ENCODE measurements around the gene ASPG. TPM values are rescaled to one million over a fixed set of nuclear protein-coding genes. Genes with fewer than 3 reads are reported as not detected.

ASPG gene
- total RNA-seq, 2 experiments from 2014 or later = not detected

GRCh38 chr14:104145826-104146601, 60.5 kb downstream of the ASPG start:
- no peaks in the 10 kb centered on the region for H3K9me3 Mint-ChIP-seq (ENCODE audit: insufficient read depth)
- H3K27me3 Mint-ChIP-seq (ENCODE audit: low read depth) = no peaks in the 10 kb centered on the region
- no peak for ATAC-seq
- no peaks in the 10 kb centered on the region for H3K36me3 Mint-ChIP-seq (ENCODE audit: low read depth)
- ChIA-PET POLR2A (interaction anchor here (0.5 kb wide), 1 partner anchor 68 kb away, joined by 3 read pairs; no protein-coding TSS in a partner anchor), CTCF (no interaction called here)
- H3K4me3 Mint-ChIP-seq = no peak overlapping the region
- no peaks in the 10 kb centered on the region for H3K4me1 Mint-ChIP-seq (ENCODE audit: low read depth)
- H3K27ac Mint-ChIP-seq = no peak overlapping the region
- no peak for DNase-seq

- POLR2A ChIA-PET = no interaction called here
- DNase-seq (no peak), ATAC-seq (no peak)
- CTCF ChIA-PET = no interaction called here
- Mint-ChIP-seq H3K4me3 (no peak overlapping the region), H3K27me3 (ENCODE audit: low read depth) (no peaks in the 10 kb centered on the region), H3K27ac (no peak overlapping the region), H3K4me1 (ENCODE audit: low read depth) (no peaks in the 10 kb centered on the region), H3K9me3 (ENCODE audit: insufficient read depth) (no peaks in the 10 kb centered on the region), H3K36me3 (ENCODE audit: low read depth) (no peaks in the 10 kb centered on the region)
These were observed 61.3 kb downstream of the ASPG start for GRCh38 chr14:104146651-104147345.

GRCh38 chr14:104147346-104148125, 62.0 kb downstream of the ASPG start:
- Mint-ChIP-seq H3K27ac (no peak overlapping the region), H3K9me3 (ENCODE audit: insufficient read depth) (no peaks in the 10 kb centered on the region), H3K27me3 (ENCODE audit: low read depth) (no peaks in the 10 kb centered on the region), H3K36me3 (ENCODE audit: low read depth) (no peaks in the 10 kb centered on the region), H3K4me3 (no peak overlapping the region), H3K4me1 (ENCODE audit: low read depth) (no peaks in the 10 kb centered on the region)
- ChIA-PET POLR2A (no interaction called here), CTCF (no interaction called here)
- DNase-seq = no peak
- no peak for ATAC-seq

- no peaks in the 10 kb centered on the region for H3K9me3 Mint-ChIP-seq (ENCODE audit: insufficient read depth)
- DNase-seq (no peak), ATAC-seq (no peak)
- POLR2A ChIA-PET = no interaction called here
- H3K4me1 Mint-ChIP-seq (ENCODE audit: low read depth) = no peaks in the 10 kb centered on the region
- no peaks in the 10 kb centered on the region for H3K36me3 Mint-ChIP-seq (ENCODE audit: low read depth)
- H3K4me3 Mint-ChIP-seq = no peak overlapping the region
- no peak overlapping the region for H3K27ac Mint-ChIP-seq
- CTCF ChIA-PET = no interaction called here
- H3K27me3 Mint-ChIP-seq (ENCODE audit: low read depth) = no peaks in the 10 kb centered on the region
These were observed 63.2 kb downstream of the ASPG start for GRCh38 chr14:104148433-104149277.

GRCh38 chr14:104149278-104149595, 63.7 kb downstream of the ASPG start:
- DNase-seq (no peak), ATAC-seq (no peak)
- no peak overlapping the region for H3K27ac Mint-ChIP-seq
- H3K36me3 Mint-ChIP-seq (ENCODE audit: low read depth) = no peaks in the 10 kb centered on the region
- no peaks in the 10 kb centered on the region for H3K4me1 Mint-ChIP-seq (ENCODE audit: low read depth)
- H3K27me3 Mint-ChIP-seq (ENCODE audit: low read depth) = no peaks in the 10 kb centered on the region
- CTCF ChIA-PET = no interaction called here
- POLR2A ChIA-PET = no interaction called here
- no peaks in the 10 kb centered on the region for H3K9me3 Mint-ChIP-seq (ENCODE audit: insufficient read depth)
- H3K4me3 Mint-ChIP-seq = no peak overlapping the region

- Mint-ChIP-seq H3K4me1 (ENCODE audit: low read depth) (no peaks in the 10 kb centered on the region), H3K4me3 (no peak overlapping the region), H3K36me3 (ENCODE audit: low read depth) (no peaks in the 10 kb centered on the region), H3K9me3 (ENCODE audit: insufficient read depth) (no peaks in the 10 kb centered on the region), H3K27ac (no peak overlapping the region), H3K27me3 (ENCODE audit: low read depth) (no peaks in the 10 kb centered on the region)
- ChIA-PET POLR2A (no interaction called here), CTCF (no interaction called here)
- ATAC-seq = peak; percentile 47
- no peak for DNase-seq
These were observed 64.2 kb downstream of the ASPG start for GRCh38 chr14:104149617-104150135.

- CTCF ChIA-PET = no interaction called here
- Mint-ChIP-seq H3K27ac (no peak overlapping the region), H3K4me1 (ENCODE audit: low read depth) (no peaks in the 10 kb centered on the region), H3K36me3 (ENCODE audit: low read depth) (no peaks in the 10 kb centered on the region), H3K9me3 (ENCODE audit: insufficient read depth) (no peaks in the 10 kb centered on the region), H3K4me3 (no peak overlapping the region), H3K27me3 (ENCODE audit: low read depth) (no peaks in the 10 kb centered on the region)
- DNase-seq (no peak), ATAC-seq (no peak)
- POLR2A ChIA-PET = no interaction called here
These were observed 64.9 kb downstream of the ASPG start for GRCh38 chr14:104150136-104151025.

- POLR2A ChIA-PET = no interaction called here
- Mint-ChIP-seq H3K27me3 (ENCODE audit: low read depth) (no peaks in the 10 kb centered on the region), H3K36me3 (ENCODE audit: low read depth) (no peaks in the 10 kb centered on the region), H3K4me3 (no peak overlapping the region), H3K9me3 (ENCODE audit: insufficient read depth) (no peaks in the 10 kb centered on the region), H3K4me1 (ENCODE audit: low read depth) (no peaks in the 10 kb centered on the region), H3K27ac (no peak overlapping the region)
- DNase-seq = no peak
- ATAC-seq = no peak
- CTCF ChIA-PET = no interaction called here
These were observed 65.5 kb downstream of the ASPG start for GRCh38 chr14:104151026-104151381.

- ATAC-seq = no peak
- POLR2A ChIA-PET = interaction anchor here (0.6 kb wide), 1 partner anchor 557 kb away, joined by 3 read pairs; no protein-coding TSS in a partner anchor
- Mint-ChIP-seq H3K9me3 (ENCODE audit: insufficient read depth) (no peaks in the 10 kb centered on the region), H3K4me1 (ENCODE audit: low read depth) (no peaks in the 10 kb centered on the region), H3K36me3 (ENCODE audit: low read depth) (no peaks in the 10 kb centered on the region), H3K27me3 (ENCODE audit: low read depth) (no peaks in the 10 kb centered on the region), H3K4me3 (no peak overlapping the region), H3K27ac (no peak overlapping the region)
- CTCF ChIA-PET = no interaction called here
- no peak for DNase-seq
These were observed 66.2 kb downstream of the ASPG start for GRCh38 chr14:104151566-104152245.

GRCh38 chr14:104152246-104152575, 66.7 kb downstream of the ASPG start:
- Mint-ChIP-seq H3K4me3 (no peak overlapping the region), H3K27me3 (ENCODE audit: low read depth) (no peaks in the 10 kb centered on the region), H3K4me1 (ENCODE audit: low read depth) (no peaks in the 10 kb centered on the region), H3K9me3 (ENCODE audit: insufficient read depth) (no peaks in the 10 kb centered on the region), H3K36me3 (ENCODE audit: low read depth) (no peaks in the 10 kb centered on the region), H3K27ac (no peak overlapping the region)
- ATAC-seq (no peak), DNase-seq (no peak)
- CTCF ChIA-PET = no interaction called here
- POLR2A ChIA-PET = interaction anchor here (0.6 kb wide), 1 partner anchor 557 kb away, joined by 3 read pairs; no protein-coding TSS in a partner anchor

Data from activated CD8-positive, alpha-beta T cell treated with anti-CD3 and anti-CD28 coated beads, Interleukin-2, amount 10 ng/mL, durations not matched to agents 7 days and 5 days (primary cell).